Regular cardiac myocyte (primary cell): ENCODE results near the gene ELOVL6. TPM values are rescaled to one million over a fixed set of nuclear protein-coding genes. Genes with fewer than 3 reads are reported as not detected.

Experiments
- total RNA-seq: library from RNA; depleted of rRNA; stranded (reverse); fragments of >200 nt; gene quantifications from 2 replicates; pipeline ENCODE4 v1.2.3, GENCODE V29; 2014

The ELOVL6 gene, protein sequence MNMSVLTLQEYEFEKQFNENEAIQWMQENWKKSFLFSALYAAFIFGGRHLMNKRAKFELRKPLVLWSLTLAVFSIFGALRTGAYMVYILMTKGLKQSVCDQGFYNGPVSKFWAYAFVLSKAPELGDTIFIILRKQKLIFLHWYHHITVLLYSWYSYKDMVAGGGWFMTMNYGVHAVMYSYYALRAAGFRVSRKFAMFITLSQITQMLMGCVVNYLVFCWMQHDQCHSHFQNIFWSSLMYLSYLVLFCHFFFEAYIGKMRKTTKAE
- 6.2 and 19.4 TPM in 2 replicates for total RNA-seq

GRCh38 chr4:110198435-110199416 lies at the start of gene ELOVL6:
TSS of gene ELOVL6 (minus strand) at chr4:110198615. CDS start at chr4:110198335, 280 bp downstream.

